Measurements from ENCODE around the gene LPAR2.
"Not testable (repeated sequence)": the region's sequence is repeated elsewhere in the genome, so short reads cannot be mapped to it uniquely, and the experiment has no call there.

LPAR2 gene

GRCh38 chr19:19627621-19628500, at the start of gene LPAR2:
LPAR2 (minus strand) TSS chr19:19628220; CDS start chr19:19627275, 945 bp downstream.
- peak within 1 kb of the TSS; percentile 57; the same call in 1 of the 2 replicates for H3K4me3 ChIP-seq (ENCODE audit: low read length)
- no peak for TF ChIP-seq ZNF274 (IDR thresholded peaks at IDR 0.05; ENCODE audit: low read depth, low read length)

GRCh38 chr19:19677579-19677978, 49.6 kb upstream of the LPAR2 start:
- no peak for TF ChIP-seq ZNF274 (IDR thresholded peaks at IDR 0.05; ENCODE audit: low read depth, low read length)
- no peak overlapping the region for H3K4me3 ChIP-seq (ENCODE audit: low read length)

GRCh38 chr19:19674315-19674714, 46.3 kb upstream of the LPAR2 start:
- no peak overlapping the region for H3K4me3 ChIP-seq (ENCODE audit: low read length)
- TF ChIP-seq ZNF274 (IDR thresholded peaks at IDR 0.05; ENCODE audit: low read depth, low read length) = no peak

DNA sequence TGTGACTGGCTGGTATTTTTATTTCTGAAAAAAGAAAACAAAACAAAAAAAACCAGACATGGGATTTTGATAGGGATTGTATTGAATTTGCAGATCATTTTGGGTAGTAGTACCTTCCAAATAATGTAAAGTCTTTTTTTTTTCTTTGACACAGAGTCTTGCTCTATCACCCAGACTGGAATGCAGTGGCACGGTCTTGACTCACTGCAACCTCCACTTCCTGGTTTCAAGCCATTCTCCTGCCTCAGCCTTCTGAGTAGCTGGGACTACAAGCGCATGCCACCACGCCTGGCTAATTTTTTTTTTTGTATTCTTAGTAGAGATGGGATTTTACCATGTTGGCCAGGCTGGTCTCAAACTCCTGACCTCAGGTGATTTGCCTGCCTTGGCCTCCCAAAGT, 44.8 kb upstream of the LPAR2 start:
- no peak for TF ChIP-seq ZNF274 (IDR thresholded peaks at IDR 0.05; ENCODE audit: low read depth, low read length)
- no peak overlapping the region for H3K4me3 ChIP-seq (ENCODE audit: low read length)

- H3K4me3 ChIP-seq (ENCODE audit: low read length) = peak overlapping the region; percentile 99; the same call in 1 of the 2 replicates
- TF ChIP-seq ZNF274 (IDR thresholded peaks at IDR 0.05; ENCODE audit: low read depth, low read length) = no peak
Observed at GRCh38 chr19:19670070-19670551, 42.1 kb upstream of the LPAR2 start.

GRCh38 chr19:19668230-19669012, 40.4 kb upstream of the LPAR2 start, which contains the start of gene ZNF101:
ZNF101 (plus strand) TSS chr19:19668839; CDS start chr19:19668964, 125 bp downstream.
- TF ChIP-seq ZNF274 (IDR thresholded peaks at IDR 0.05; ENCODE audit: low read depth, low read length) = no peak
- H3K4me3 ChIP-seq (ENCODE audit: low read length) = peak within 1 kb of the TSS; percentile 99

DNA sequence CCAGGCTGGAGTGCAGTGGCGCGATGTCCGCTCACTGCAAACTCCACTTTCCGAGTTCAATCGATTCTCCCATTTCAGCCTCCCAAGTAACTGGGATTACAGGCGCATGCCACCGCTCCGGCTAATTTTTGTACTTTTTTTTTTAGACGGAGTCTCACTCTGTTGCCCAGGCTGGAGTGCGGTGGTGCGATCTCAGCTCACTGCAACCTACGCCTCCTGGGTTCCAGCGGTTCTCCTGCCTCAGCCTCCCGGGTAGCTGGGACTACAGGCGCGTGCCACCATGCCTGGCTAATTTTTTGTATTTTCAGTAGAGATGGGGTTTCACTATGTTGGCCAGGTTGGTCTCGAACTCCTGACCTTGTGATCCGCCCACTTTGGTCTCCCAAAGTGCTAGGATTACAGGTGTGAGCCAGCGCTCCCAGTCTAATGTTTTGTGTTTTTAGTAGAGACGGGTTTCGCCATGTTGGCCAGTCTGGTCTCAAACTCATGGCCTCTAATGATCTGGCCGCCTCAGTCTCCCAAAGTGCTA, 37.5 kb upstream of the LPAR2 start:
- not testable (repeated sequence) for H3K4me3 ChIP-seq (ENCODE audit: low read length)

DNA sequence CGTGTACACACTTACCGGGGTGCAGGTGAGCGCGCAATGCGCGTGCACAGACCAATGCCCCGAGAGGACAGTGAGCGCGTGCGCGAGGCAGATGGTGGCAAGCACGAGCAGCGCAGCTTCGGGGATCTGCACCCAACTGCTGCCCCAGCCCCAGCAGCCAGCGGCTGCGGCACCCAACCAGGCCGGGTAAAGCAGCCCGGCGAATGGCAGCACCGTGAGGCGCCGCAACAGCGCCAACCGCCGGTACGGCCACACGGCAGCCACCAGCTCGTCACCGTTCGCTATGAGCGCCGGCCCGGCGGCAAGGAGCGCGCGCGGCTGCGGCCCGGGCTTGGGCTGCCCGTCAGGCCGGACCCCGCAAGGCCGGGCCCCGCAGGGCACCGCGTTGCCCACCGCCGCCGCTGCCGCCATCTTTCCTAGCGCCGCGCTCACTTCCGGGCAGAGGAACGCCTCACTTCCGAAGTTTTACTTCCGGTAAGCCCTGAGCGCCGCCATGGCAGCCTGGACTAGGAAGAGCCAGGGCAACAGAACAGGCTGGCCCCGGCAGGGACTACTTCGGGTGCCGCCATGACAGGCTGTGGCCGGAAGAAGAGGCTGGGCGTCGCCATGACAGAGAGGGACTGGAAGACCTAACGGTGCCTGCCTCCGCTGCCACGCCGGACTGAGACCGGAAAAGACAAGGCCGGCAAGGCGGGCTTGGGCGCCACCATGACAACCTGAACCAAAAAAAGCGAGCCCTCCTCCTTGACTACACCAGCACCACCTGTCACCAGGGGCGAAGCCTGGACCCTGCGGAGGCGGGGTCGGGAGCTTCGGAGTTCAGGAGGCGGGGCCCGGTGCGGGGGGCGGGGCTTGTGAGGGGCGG, 35.5 kb upstream of the LPAR2 start, which contains the start of gene ATP13A1:
TSS of gene ATP13A1 (minus strand) at position 421 of the 865 bp plus-strand sequence. CDS start at position 411, 10 bp downstream.
- peak within 1 kb of the TSS; percentile 92 for H3K4me3 ChIP-seq (ENCODE audit: low read length)
- TF ChIP-seq ZNF274 (IDR thresholded peaks at IDR 0.05; ENCODE audit: low read depth, low read length) = no peak

GRCh38 chr19:19662871-19663255, 34.8 kb upstream of the LPAR2 start:
- peak overlapping the region; percentile 92 for H3K4me3 ChIP-seq (ENCODE audit: low read length)
- no peak for TF ChIP-seq ZNF274 (IDR thresholded peaks at IDR 0.05; ENCODE audit: low read depth, low read length)

DNA sequence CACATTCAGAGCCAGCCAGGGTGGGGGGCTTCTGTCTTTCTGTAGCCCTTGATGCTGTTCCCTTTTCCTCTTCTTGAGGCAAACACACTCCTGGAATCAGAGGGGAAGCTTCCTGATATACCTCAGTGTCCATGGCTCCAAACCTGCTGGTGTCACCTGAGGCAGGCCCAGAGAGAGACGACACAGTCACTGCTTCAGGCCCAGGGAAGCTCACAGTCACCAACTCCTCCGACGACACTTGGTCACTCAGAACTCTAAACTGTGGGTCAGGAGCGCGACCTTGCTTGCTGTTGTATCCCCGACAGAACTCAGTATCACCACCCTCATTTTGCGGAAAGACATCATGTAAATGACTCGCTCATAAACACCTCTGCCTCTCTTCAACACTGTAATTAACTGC, 34.3 kb upstream of the LPAR2 start:
- H3K4me3 ChIP-seq (ENCODE audit: low read length) = peak overlapping the region; percentile 92
- TF ChIP-seq ZNF274 (IDR thresholded peaks at IDR 0.05; ENCODE audit: low read depth, low read length) = no peak

DNA sequence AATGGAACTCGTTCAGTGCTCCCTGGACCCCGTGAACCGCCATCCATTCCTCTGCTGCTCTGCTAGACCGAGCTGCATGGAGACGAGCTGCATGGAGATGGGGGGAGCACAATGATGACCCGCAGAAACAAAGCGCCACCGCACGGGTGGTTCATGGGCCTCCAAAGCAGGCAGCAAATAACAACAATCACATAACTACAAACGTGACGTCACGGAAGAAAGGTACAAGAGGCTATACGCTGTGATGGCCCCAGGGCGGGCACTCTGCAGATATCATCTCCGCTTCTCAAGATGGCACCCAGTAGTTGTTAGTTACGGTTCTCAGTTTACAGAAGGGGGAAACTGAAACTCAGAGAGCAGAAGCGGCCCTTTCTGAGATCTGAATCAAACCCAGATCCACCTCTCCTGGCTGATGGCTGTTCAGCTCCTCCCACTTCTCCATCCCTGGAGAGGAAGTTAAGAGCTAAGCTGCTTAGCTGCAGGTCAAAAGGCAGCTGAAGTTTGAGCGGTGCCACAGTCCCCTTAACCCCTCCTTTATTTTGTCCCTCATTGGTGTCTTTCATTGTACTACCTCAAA, 33.7 kb upstream of the LPAR2 start:
- TF ChIP-seq ZNF274 (IDR thresholded peaks at IDR 0.05; ENCODE audit: low read depth, low read length) = no peak
- H3K4me3 ChIP-seq (ENCODE audit: low read length) = peak overlapping the region; percentile 92; the same call in 1 of the 2 replicates

DNA sequence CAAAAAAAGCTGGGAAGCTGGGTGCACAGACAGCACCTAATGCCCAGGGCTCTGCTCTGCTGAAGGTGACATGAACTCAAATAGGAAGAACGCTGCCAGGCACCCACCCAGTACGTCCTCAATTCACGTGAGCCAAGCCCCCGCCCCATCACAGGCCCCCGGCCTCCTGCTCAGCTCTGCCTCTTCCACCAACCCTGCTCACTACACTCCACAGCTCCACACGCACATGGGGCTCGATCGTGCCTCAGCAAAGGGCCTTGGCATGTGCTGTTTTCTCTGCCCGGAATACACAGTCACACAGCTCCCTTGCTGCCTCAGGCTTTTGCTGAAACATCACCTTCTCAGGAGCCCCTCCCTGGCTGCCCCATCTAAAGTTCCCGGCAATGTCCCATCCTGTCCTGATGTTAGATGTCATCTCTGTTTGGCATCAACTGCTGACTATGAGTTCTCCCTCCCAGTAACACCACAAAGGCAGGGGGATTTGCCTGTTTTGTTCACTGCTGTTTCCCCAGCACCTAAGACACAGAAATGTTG, 33.2 kb upstream of the LPAR2 start:
- H3K4me3 ChIP-seq (ENCODE audit: low read length) = peak overlapping the region; percentile 92; the same call in 1 of the 2 replicates
- TF ChIP-seq ZNF274 (IDR thresholded peaks at IDR 0.05; ENCODE audit: low read depth, low read length) = no peak

Measured in GM08714 (cell line).